GM12878 (cell line): Measurements from ENCODE around the gene SLC35F3.

Source experiments
- CBFB ChIP-seq: IDR thresholded peaks from 2 replicates; pipeline ENCODE4 v1.6.1; 2016; ENCODE audit warnings: antibody characterized with exemption, low read depth
- CREB1 ChIP-seq: IDR thresholded peaks from 2 replicates; pipeline ENCODE4 v1.6.1; 2012; ENCODE audit warnings: low read depth, mild to moderate bottlenecking, inconsistent platforms
- EP300 ChIP-seq, 2 experiments: fragments of 150-350 bp in 1 of 2; IDR thresholded peaks; 2 replicates each; pipeline ENCODE4 v1.6.1; 2011 to 2012; ENCODE audit warnings: low read depth in 2 of 2, low read length in 2 of 2, borderline replicate concordance in 1 of 2, improper control_type of control experiment in 1 of 2, inconsistent platforms in 1 of 2; ENCODE audit not compliant: control insufficient read depth in 1 of 2
- EZH2 ChIP-seq: IDR thresholded peaks from 2 replicates; pipeline ENCODE4 v1.6.1; 2012; ENCODE audit warnings: low read depth, mild to moderate bottlenecking, control low read depth, inconsistent platforms, low read length, borderline replicate concordance; ENCODE audit not compliant: control insufficient read depth
- GABPA ChIP-seq: IDR thresholded peaks from 2 replicates; pipeline ENCODE4 v1.6.1; 2014; ENCODE audit warnings: antibody characterized with exemption, low read depth, mild to moderate bottlenecking, inconsistent platforms
- IRF3 ChIP-seq: fragments of 450-650 bp; IDR thresholded peaks from 2 replicates; pipeline ENCODE4 v1.6.1; 2014; ENCODE audit warnings: mild to moderate bottlenecking
- JUNB ChIP-seq: IDR thresholded peaks from 2 replicates; pipeline ENCODE4 v1.6.1; 2016; ENCODE audit warnings: antibody characterized with exemption, mild to moderate bottlenecking
- KDM1A ChIP-seq: fragments of 200-600 bp; sonication (generic); IDR thresholded peaks from 2 replicates; pipeline ENCODE4 v1.6.1; 2016; ENCODE audit warnings: borderline replicate concordance
- MEF2B ChIP-seq: fragments of 450-650 bp; IDR thresholded peaks from 2 replicates; pipeline ENCODE4 v1.6.1; 2018; ENCODE audit warnings: mild to moderate bottlenecking, moderate library complexity; ENCODE audit not compliant: partially characterized antibody, poor library complexity, severe bottlenecking
- NFYA ChIP-seq: IDR thresholded peaks from 2 replicates; pipeline ENCODE4 v1.6.1; 2011; ENCODE audit warnings: low read depth, mild to moderate bottlenecking, low read length, improper control_type of control experiment, borderline replicate concordance
- POLR2A ChIP-seq: IDR thresholded peaks from 2 replicates; pipeline ENCODE4 v1.6.1; 2011; ENCODE audit warnings: low read depth, mild to moderate bottlenecking, low read length
- SMC3 ChIP-seq: IDR thresholded peaks from 2 replicates; pipeline ENCODE4 v1.6.1; 2011; ENCODE audit warnings: low read length, improper control_type of control experiment, borderline replicate concordance
- STAT1 ChIP-seq: fragments of 450-650 bp; conservative IDR thresholded peaks from 2 replicates; pipeline ENCODE4 v1.6.1; 2014; ENCODE audit warnings: antibody characterized with exemption, mild to moderate bottlenecking
- ZBTB40 ChIP-seq: fragments of 450-650 bp; IDR thresholded peaks from 2 replicates; pipeline ENCODE4 v1.6.1; 2016; ENCODE audit warnings: mild to moderate bottlenecking, moderate library complexity, borderline replicate concordance

- TF ChIP-seq POLR2A (no peak), MEF2B (no peak), STAT1 (no peak), GABPA (no peak), EZH2 (no peak), NFYA (no peak), KDM1A (no peak), CREB1 (no peak), ZBTB40 (no peak), IRF3 (no peak), SMC3 (no peak), CBFB (no peak), JUNB (no peak), EP300 (IDR thresholded peaks at IDR 0.05; ENCODE audit: borderline replicate concordance in 1 of 2, control insufficient read depth in 1 of 2, low read depth in 2 of 2, low read length in 2 of 2) (no peak)
These were observed 104.1 kb downstream of the SLC35F3 start for GRCh38 chr1:234008591-234008990.
